ENCODE data around the gene LRFN3.
"Not testable (repeated sequence)": the region's sequence is repeated elsewhere in the genome, so short reads cannot be mapped to it uniquely, and the experiment has no call there.

Gene LRFN3

GRCh38 chr19:35939307-35940077 is 3.3 kb downstream of the LRFN3 start:
- DNase-seq, result no peak

- DNase-seq, result no peak
These were observed 4.1 kb downstream of the LRFN3 start for GRCh38 chr19:35940078-35940775.

- DNase-seq, result no peak
These were observed 4.7 kb downstream of the LRFN3 start for GRCh38 chr19:35940839-35941238.

GRCh38 chr19:35942235-35942634 is 6.1 kb downstream of the LRFN3 start:
- DNase-seq, result no peak

GRCh38 chr19:35943321-35944301 is 7.4 kb downstream of the LRFN3 start:
- DNase-seq, result no peak

- DNase-seq, result no peak
These were observed 8.4 kb downstream of the LRFN3 start for GRCh38 chr19:35944556-35944955.

GRCh38 chr19:35945121-35945790 is 9.1 kb downstream of the LRFN3 start:
- no peak for DNase-seq

- no peak for DNase-seq
These were observed 10.0 kb downstream of the LRFN3 start for GRCh38 chr19:35946203-35946602.

- DNase-seq, result no peak
These were observed 13.0 kb downstream of the LRFN3 start for GRCh38 chr19:35949131-35949530.

- DNase-seq, result no peak
These were observed 19.9 kb downstream of the LRFN3 start for GRCh38 chr19:35955881-35956634.

- not testable (repeated sequence) for DNase-seq
These were observed 21.2 kb downstream of the LRFN3 start for GRCh38 chr19:35957411-35957810.

GRCh38 chr19:35958660-35959039 is 22.5 kb downstream of the LRFN3 start:
- no peak for DNase-seq

- no peak for DNase-seq
These were observed 23.1 kb downstream of the LRFN3 start for GRCh38 chr19:35959040-35959967.

- no peak for DNase-seq
These were observed 23.8 kb downstream of the LRFN3 start for GRCh38 chr19:35959968-35960320.

GRCh38 chr19:35960432-35960972 is 24.3 kb downstream of the LRFN3 start:
- DNase-seq, result no peak

GRCh38 chr19:35963514-35963913 is 27.3 kb downstream of the LRFN3 start:
- DNase-seq, result no peak

GRCh38 chr19:35966771-35967170 is 30.6 kb downstream of the LRFN3 start:
- DNase-seq, result no peak

- DNase-seq, result no peak
These were observed 37.3 kb downstream of the LRFN3 start for GRCh38 chr19:35973487-35973886.

- no peak for DNase-seq
These were observed 39.5 kb downstream of the LRFN3 start for GRCh38 chr19:35975608-35976214.
